MM.1S (cell line): ENCODE measurements around the gene FEZ2.

ENCODE experiments used
- CTCF ChIP-seq: fragments of 300-600 bp; sonication (generic); IDR thresholded peaks from 2 replicates; pipeline ENCODE4 v1.5.1; 2016; ENCODE audit warnings: antibody characterized with exemption, low read length, mixed read lengths
- EZH2 ChIP-seq: fragments of 300-600 bp; sonication (generic); optimal IDR thresholded peaks from 2 replicates; pipeline ENCODE3; 2017; ENCODE audit warnings: low read depth, mild to moderate bottlenecking, antibody characterized with exemption, low read length, mixed read lengths
- EZH2phosphoT487 ChIP-seq: fragments of 300-600 bp; sonication (generic); IDR thresholded peaks from 2 replicates; pipeline ENCODE4 v1.6.1; 2018; ENCODE audit warnings: antibody characterized with exemption, low read length

- TF ChIP-seq CTCF (no peak), EZH2phosphoT487 (no peak), EZH2 (no peak)
Observed at GRCh38 chr2:36520431-36520830, 77.5 kb downstream of the FEZ2 start.
